Peyer's patch (tissue), 4 donors: ENCODE results near the gene CWH43.

Experiments
- CTCF ChIP-seq, 6 experiments: fragments of 450-650 bp in 4 of 6; fragments of 200-600 bp in 2 of 6; sonication (generic) in 1 of 6; IDR thresholded peaks; one replicate each; pipeline ENCODE4 v1.5.1; 2017 to 2019; ENCODE audit warnings: antibody characterized with exemption in 6 of 6, mild to moderate bottlenecking in 3 of 6, moderate library complexity in 1 of 6
- POLR2A ChIP-seq, 2 donors: fragments of 450-650 bp; IDR thresholded peaks; one replicate each; pipeline ENCODE4 v1.5.1; 2017; ENCODE audit warnings: antibody characterized with exemption in 2 of 2, mild to moderate bottlenecking in 2 of 2, moderate library complexity in 2 of 2

- TF ChIP-seq CTCF (IDR thresholded peaks at IDR 0.05) = no peak
- TF ChIP-seq POLR2A (IDR thresholded peaks at IDR 0.05) = no peak
Measured at GRCh38 chr4:48949518-48950219, 36.4 kb upstream of the CWH43 start.
